Activated T-cell treated with anti-CD3 and anti-CD28 coated beads, Interleukin-2, amount 50 U/mL, for 24 hours (primary cell): ENCODE results near the gene TMEM88.

ENCODE experiments used
- DNase-seq: peaks from one replicate; pipeline ENCODE4 v3.0.0-alpha.2; 2020
- H3K27ac Mint-ChIP-seq: 2 replicates; pipeline ENCODE4 v1.8.0; 2020; ENCODE audit warnings: mild to moderate bottlenecking, mixed read lengths
- H3K27me3 Mint-ChIP-seq: 2 replicates; pipeline ENCODE4 v1.8.0; 2020; ENCODE audit warnings: mixed read lengths
- H3K36me3 Mint-ChIP-seq: 2 replicates; pipeline ENCODE4 v1.8.0; 2020; ENCODE audit warnings: low read depth, mixed read lengths
- H3K4me1 Mint-ChIP-seq: 2 replicates; pipeline ENCODE4 v1.8.0; 2020; ENCODE audit warnings: low read depth, mixed read lengths
- H3K4me3 Mint-ChIP-seq: 2 replicates; pipeline ENCODE4 v1.8.0; 2020; ENCODE audit warnings: mild to moderate bottlenecking, moderate library complexity, mixed read lengths
- H3K9me3 Mint-ChIP-seq: 2 replicates; pipeline ENCODE4 v1.8.0; 2020; ENCODE audit warnings: mixed read lengths

The TMEM88 gene

DNA sequence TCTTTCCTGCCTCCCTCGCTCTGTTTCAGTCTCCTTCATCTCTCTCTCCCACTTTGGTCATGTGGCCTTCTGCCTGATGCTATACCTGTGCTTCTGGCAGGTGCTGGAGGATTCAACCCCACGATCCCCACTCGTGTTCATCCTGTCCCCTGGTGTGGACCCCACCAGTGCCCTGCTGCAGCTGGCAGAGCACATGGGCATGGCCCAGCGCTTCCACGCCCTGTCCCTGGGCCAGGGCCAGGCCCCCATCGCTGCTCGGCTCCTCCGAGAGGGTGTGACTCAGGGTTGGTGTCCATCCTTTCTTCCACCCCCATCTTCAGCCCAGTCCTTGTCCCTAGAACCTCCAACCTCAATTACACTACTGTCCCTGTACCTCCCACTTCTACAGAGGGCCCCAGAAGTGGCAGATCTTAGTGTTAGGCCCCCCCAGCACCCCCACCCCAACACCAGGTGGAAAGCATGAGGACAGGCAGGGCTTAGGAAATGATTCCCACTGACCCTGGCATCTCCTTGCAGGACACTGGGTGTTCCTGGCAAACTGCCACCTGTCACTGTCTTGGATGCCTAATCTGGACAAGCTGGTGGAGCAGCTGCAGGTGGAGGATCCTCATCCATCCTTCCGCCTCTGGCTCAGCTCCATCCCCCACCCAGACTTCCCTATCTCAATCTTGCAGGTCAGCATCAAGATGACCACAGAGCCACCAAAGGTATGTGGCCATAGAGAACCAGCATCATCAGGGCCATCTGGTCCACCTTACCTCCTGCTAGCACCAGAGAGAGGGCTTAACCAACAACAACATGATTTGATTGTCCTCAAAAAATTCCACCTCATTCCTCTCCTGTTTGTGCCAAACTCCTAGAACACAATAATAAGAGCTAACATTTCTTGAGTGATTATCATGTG, 30.6 kb upstream of the TMEM88 start:
- H3K36me3 Mint-ChIP-seq: no peaks in the 10 kb centered on the region
- H3K27ac Mint-ChIP-seq: no peak overlapping the region
- peaks cover 10% of the 10 kb centered on the region for H3K4me1 Mint-ChIP-seq
- no peaks in the 10 kb centered on the region for H3K9me3 Mint-ChIP-seq
- no peak overlapping the region for H3K4me3 Mint-ChIP-seq
- DNase-seq: no peak
- H3K27me3 Mint-ChIP-seq: no peaks in the 10 kb centered on the region

GRCh38 chr17:7825206-7825990, 29.5 kb upstream of the TMEM88 start:
- H3K27me3 Mint-ChIP-seq: no peaks in the 10 kb centered on the region
- H3K36me3 Mint-ChIP-seq: no peaks in the 10 kb centered on the region
- H3K27ac Mint-ChIP-seq: peak overlapping the region; percentile 8
- no peaks in the 10 kb centered on the region for H3K9me3 Mint-ChIP-seq
- no peak overlapping the region for H3K4me3 Mint-ChIP-seq
- peaks cover 10% of the 10 kb centered on the region for H3K4me1 Mint-ChIP-seq
- DNase-seq: no peak

DNA sequence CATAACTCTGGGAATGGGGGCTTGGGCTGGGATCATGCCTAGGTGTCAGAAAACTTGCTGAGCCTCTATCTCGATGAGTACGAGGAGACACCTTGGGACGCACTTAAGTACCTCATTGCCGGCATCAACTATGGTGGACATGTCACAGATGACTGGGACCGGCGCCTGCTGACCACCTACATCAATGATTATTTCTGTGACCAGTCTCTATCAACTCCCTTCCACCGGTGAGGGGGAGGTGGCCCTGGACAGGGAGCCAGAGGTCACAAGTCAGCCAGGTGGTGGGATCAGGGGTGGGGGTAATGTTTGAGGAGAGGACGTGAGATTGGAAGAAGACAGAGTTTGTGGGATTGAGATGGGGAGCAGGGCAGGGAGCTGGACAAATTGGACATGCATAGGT, 24.2 kb upstream of the TMEM88 start:
- no peak for DNase-seq
- no peaks in the 10 kb centered on the region for H3K9me3 Mint-ChIP-seq
- H3K27ac Mint-ChIP-seq: no peak overlapping the region
- H3K4me1 Mint-ChIP-seq: peaks cover 17% of the 10 kb centered on the region
- no peak overlapping the region for H3K4me3 Mint-ChIP-seq
- peaks cover 6% of the 10 kb centered on the region for H3K36me3 Mint-ChIP-seq
- no peaks in the 10 kb centered on the region for H3K27me3 Mint-ChIP-seq

DNA sequence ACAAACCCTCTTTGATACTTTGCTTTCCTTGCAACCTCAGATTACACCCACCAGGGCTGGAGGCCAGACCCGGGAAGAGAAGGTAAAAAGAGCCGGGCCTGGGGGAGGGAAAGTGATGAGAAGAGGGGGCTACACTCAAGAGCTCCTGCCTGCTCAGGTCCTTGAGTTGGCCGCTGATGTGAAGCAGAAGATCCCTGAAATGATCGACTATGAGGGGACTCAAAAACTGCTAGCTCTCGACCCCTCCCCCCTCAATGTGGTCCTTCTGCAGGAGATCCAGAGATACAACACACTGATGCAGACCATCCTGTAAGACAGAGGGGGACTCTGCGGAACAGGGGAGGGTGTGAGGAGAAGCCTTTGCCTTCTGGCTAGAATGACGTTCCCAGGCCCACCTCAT, 23.6 kb upstream of the TMEM88 start:
- H3K27me3 Mint-ChIP-seq: no peaks in the 10 kb centered on the region
- DNase-seq: no peak
- no peak overlapping the region for H3K27ac Mint-ChIP-seq
- H3K4me1 Mint-ChIP-seq: peaks cover 21% of the 10 kb centered on the region
- H3K36me3 Mint-ChIP-seq: peaks cover 6% of the 10 kb centered on the region
- no peak overlapping the region for H3K4me3 Mint-ChIP-seq
- H3K9me3 Mint-ChIP-seq: no peaks in the 10 kb centered on the region

DNA sequence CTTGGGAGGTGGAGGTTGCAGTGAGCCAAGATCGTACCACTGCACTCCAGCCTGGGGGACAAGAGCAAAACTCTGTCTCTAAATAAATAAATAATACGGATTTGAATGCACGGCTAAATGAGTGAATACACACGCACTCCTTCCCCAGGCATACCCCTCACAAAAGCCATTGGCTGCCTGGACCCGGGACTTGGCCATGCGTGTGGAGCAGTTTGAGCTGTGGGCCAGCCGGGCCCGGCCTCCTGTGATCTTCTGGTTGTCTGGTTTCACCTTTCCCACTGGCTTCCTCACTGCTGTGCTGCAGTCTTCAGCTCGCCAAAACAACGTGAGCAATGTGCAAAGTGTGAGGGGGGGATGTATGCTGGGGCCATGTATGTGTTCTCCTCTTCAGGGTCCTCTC, 22.4 kb upstream of the TMEM88 start:
- Mint-ChIP-seq H3K27me3 (no peaks in the 10 kb centered on the region), H3K4me1 (peaks cover 33% of the 10 kb centered on the region), H3K9me3 (no peaks in the 10 kb centered on the region), H3K27ac (no peak overlapping the region), H3K4me3 (no peak overlapping the region), H3K36me3 (peaks cover 6% of the 10 kb centered on the region)
- DNase-seq: no peak

DNA sequence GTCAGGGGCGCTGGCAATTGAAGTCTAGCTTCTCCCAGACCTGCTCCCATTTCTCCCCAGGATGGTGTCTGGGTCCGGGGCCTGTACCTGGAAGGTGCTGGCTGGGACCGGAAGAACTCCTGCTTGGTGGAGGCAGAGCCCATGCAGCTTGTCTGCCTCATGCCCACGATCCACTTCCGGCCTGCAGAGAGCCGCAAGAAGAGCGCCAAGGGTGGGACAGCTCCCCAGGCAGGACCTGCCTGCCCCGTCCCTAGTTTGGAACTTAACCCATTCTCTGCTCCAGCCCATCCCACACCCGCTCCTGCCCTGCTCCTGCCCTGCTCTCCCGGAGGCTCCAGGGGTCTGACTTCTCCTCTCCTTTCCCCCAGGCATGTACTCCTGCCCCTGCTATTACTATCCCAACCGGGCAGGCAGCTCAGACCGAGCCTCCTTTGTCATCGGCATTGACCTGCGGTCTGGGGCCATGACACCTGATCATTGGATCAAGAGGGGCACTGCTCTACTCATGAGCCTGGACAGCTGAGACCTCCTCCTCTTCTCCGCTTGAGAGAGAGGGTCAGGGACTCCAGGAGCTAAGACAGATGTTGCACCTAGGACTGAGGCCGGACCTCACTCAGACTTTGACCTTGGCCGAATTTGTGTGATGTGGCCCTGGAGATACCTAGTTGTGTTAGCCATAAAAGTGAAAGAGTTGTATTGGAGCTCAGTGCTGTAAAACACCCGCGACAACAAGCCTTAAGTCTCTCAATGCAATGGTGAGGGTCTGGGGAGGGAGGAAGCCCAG, 21.7 kb upstream of the TMEM88 start:
- no peak for DNase-seq
- peak overlapping the region; percentile 91 for H3K4me3 Mint-ChIP-seq
- H3K27me3 Mint-ChIP-seq: no peaks in the 10 kb centered on the region
- peaks cover 6% of the 10 kb centered on the region for H3K36me3 Mint-ChIP-seq
- H3K9me3 Mint-ChIP-seq: no peaks in the 10 kb centered on the region
- peaks cover 37% of the 10 kb centered on the region for H3K4me1 Mint-ChIP-seq
- H3K27ac Mint-ChIP-seq: peak overlapping the region; percentile 85

DNA sequence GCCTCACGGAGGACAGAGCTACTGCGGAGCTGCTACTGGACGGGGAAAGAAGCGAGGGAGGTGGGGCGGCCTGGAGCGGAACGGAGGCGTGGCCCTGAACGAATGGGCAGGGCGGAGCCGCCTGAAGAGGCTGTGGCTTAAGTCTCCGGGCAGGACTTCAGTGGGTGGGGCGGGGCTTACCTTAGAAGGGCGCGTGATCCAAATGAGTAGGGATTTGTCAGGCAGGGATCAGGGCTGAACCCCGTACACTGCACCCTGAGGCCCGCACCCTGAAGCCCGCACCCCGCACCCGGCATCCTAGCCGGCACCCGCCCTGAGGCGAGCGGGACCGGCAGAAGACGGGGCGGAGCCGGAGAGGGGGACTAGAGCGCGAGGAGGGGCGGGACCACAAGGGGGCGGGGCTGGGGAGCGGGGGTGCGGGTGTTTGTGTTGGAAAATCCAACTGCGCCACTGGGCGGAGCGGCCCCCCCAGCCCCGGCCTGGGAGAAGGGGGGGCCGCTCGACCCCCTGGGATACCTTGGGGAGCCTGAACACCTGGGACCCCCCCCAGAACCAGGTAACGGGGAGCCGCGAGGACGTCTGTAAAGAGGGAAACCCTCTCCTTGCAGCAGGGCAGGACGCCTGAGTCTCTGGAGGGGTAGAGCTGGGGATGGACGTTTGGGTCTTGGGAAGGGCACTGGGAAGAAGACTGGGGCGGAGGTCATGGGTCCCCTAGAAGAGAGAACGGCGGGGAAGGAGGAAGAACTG, 20.9 kb upstream of the TMEM88 start, which contains the start of gene KDM6B:
KDM6B (plus strand) TSS at position 423 of the 747 bp plus-strand sequence. CDS start 11,338 bp downstream, outside the sequence.
- peak; percentile 93 for DNase-seq
- H3K4me1 Mint-ChIP-seq: peaks cover 44% of the 10 kb centered on the region
- peaks cover 6% of the 10 kb centered on the region for H3K36me3 Mint-ChIP-seq
- H3K4me3 Mint-ChIP-seq: peak within 1 kb of the TSS; percentile 91
- peak within 1 kb of the TSS; percentile 98 for H3K27ac Mint-ChIP-seq
- H3K27me3 Mint-ChIP-seq: no peaks in the 10 kb centered on the region
- no peaks in the 10 kb centered on the region for H3K9me3 Mint-ChIP-seq

GRCh38 chr17:7834542-7834956, 20.3 kb upstream of the TMEM88 start:
- H3K4me3 Mint-ChIP-seq: peak overlapping the region; percentile 91
- H3K27me3 Mint-ChIP-seq: no peaks in the 10 kb centered on the region
- H3K27ac Mint-ChIP-seq: peak overlapping the region; percentile 98
- H3K4me1 Mint-ChIP-seq: peaks cover 50% of the 10 kb centered on the region
- no peak for DNase-seq
- no peaks in the 10 kb centered on the region for H3K9me3 Mint-ChIP-seq
- H3K36me3 Mint-ChIP-seq: peaks cover 6% of the 10 kb centered on the region

DNA sequence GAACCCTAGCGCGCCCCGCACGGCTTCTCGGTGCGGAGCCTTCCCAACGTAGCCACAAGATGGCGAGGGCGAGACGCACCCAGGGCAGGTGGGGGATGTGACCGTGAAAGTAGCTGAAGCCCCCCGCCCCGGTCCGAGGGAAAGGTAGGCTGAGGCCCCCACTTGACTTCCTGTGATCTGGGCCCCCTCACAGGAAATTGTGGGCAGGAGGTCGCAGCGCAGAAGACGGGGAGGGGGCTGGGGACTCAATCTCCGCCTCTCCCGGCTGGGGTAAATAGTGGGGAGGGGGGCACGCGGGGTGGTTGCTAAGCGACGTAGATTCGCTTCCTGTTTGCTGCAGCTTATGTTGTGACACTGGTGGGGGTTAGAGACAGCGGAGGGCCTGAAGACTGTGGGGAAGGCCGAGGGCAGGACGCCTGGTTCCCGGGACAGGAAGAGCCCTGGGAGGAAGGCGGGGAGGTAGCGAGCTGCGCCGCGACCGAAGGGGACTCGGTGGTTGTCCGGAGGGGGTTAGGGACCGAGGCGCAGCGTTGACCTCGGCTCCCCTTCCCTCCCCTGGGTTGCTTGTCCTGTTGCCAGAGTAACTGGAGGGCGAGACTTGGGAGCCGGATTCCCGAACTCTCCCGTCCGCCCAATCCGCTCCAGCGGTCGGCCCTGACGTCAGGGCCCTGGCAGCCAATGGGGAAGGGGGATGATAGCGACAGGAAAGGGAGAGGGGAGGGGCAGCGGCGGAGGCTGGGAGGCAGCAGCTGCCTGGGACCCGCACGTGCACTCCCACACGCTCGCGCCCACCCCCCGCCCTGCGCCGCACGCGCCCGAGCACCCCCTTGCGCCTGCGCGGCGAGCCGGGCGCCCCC, 19.7 kb upstream of the TMEM88 start:
- Mint-ChIP-seq H3K27me3 (no peaks in the 10 kb centered on the region), H3K27ac (peak overlapping the region; percentile 98), H3K4me1 (peaks cover 57% of the 10 kb centered on the region), H3K9me3 (no peaks in the 10 kb centered on the region), H3K36me3 (peaks cover 6% of the 10 kb centered on the region), H3K4me3 (peak overlapping the region; percentile 91)
- DNase-seq: peak; percentile 91

GRCh38 chr17:7835814-7836595, 18.9 kb upstream of the TMEM88 start:
- Mint-ChIP-seq H3K27me3 (no peaks in the 10 kb centered on the region), H3K4me3 (peak overlapping the region; percentile 84), H3K36me3 (peaks cover 7% of the 10 kb centered on the region), H3K4me1 (peaks cover 65% of the 10 kb centered on the region), H3K9me3 (no peaks in the 10 kb centered on the region), H3K27ac (peak overlapping the region; percentile 95)
- no peak for DNase-seq

DNA sequence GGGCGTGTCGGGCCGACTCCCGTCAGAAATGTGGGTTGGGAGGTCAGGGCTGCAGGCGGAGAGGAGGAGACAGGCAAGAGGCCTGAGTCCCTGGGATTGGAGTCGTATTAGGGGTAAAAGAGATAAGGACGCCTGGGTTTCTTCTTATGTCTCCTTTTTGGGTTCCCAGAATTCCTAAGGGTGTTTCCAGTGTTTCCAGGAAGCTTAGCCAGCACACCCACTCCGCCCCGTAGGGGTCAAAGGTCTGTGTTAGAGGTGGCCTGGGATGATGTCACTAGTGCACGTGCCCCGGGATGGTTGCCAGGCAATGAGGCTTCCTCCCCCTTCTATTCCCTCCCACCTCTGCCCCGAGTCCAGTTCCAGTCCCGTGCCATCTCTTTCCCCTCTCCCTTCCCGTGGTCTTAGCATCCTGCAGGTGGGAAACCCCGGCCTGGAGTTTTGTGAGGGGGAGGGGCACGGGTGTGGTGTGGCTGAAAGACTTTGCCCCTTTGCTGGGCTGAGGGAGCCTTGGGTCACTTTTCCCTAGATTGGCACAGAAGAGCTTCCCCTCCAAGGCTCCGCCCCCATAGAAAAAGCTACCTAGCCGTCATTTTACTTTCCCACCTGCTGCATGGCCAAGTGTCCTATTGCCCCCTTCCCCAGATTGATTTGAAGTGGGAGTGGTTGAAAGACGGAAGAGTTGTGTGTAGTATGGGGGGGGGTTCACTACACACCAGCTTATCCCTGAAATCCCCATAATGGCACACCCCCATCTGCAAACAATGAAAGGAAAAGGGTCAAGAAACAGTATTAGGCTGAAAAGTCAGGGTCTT, 18.1 kb upstream of the TMEM88 start:
- H3K4me3 Mint-ChIP-seq: peak overlapping the region; percentile 84
- H3K27ac Mint-ChIP-seq: peak overlapping the region; percentile 95
- no peaks in the 10 kb centered on the region for H3K27me3 Mint-ChIP-seq
- peak; percentile 68 for DNase-seq
- peaks cover 70% of the 10 kb centered on the region for H3K4me1 Mint-ChIP-seq
- no peaks in the 10 kb centered on the region for H3K9me3 Mint-ChIP-seq
- H3K36me3 Mint-ChIP-seq: peaks cover 12% of the 10 kb centered on the region
